HG02610 (cell line): ENCODE data around the gene PLCL1.

Source experiments
- ATAC-seq: cut with Tn5 transposase; IDR thresholded peaks from one replicate; pipeline ENCODE4 v1.9.1; 2021; ENCODE audit warnings: mild to moderate bottlenecking, moderate library complexity; ENCODE audit not compliant: unreplicated experiment

The PLCL1 gene

DNA sequence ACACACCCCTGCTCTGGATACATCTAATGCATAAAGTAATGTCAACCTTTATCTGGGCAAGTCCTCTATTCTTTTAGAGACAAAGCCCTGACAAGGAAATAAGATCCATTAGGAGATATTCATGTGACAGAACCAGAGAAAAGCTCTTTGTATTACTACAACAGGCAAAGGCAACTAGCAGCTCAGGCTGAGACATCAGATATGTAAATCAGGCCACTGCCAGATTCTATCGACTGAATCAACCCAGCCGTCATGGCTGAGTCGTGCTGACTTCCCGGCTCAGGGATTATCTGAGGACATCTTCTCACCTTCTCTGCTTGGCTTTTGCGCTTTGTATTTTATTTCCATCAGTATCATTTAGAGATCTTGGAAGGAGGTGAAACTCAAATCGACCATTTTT lies 294.5 kb downstream of the PLCL1 start:
- ATAC-seq: no peak

DNA sequence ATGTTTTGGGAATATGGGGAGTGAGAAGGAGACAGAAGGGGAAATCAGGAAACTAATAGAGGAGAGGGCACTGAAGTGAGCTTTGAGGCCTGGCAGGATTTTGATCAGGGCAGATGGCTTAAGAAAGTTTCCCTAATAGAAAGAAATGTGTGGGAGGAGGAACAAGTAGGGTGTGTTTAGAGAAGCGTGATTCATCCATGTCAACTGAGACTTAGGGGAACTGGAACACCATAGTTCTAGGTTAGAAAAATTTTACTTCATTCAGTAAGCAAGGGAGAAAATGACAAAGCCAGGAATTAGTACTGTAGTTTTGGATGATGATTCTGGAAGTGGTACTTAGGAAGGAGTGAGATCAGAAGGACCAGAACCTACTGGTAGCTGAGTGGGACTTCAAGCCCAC lies 296.0 kb downstream of the PLCL1 start:
- no peak for ATAC-seq

DNA sequence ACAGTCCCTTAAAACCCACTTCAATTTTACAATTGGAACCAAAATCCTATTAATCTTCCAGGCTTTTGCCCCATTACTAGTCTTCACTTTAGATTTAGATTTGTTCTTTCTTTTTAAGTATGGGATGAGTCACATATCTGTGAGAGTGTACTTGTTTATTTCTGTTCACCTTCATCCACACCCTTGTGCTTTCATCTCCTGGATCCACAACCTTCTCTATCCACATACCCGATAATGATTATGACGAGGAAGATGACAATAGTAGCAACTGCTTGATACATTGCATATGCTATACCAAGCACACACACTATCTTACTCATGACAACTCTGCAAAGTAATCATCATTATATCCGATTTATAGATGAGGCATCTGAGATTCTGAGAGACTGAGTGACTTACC lies 297.3 kb downstream of the PLCL1 start:
- no peak for ATAC-seq

DNA sequence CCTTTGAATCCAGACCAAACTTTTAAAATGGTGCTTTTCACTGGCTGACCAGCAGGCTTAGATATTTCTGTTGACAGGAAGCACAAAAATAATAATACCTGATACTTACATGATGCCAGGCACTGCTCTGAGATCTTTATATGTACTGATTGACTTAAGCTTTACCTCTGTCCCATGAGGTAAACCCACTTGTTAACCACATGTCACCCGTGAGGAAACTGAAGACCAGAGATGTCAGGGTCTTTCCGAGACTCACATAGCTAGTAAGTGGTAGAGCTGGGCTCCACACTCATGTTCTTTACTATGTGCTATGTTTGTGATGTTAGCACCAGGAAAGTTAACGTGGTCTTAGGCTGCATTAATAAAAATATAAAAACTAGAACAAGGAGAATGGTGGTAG lies 297.7 kb downstream of the PLCL1 start:
- ATAC-seq: no peak

DNA sequence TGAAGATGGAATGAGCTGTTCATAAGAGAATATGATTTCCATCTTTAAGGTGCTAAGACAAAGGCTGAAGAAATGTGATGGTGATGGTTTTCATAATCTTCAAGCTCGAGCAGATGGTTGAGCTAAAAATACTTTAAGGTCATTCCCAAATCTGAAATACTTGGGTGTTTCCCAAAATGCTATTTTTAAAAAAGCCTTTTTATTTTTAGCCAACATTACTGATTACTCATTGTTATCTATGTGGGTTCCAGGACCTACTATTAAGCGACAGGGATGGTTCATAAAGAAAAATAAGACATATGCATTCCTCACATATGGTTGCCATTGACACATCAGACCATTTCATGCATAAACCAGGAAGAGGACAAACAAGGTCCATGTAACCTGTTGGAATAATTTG lies 298.5 kb downstream of the PLCL1 start:
- ATAC-seq: no peak

DNA sequence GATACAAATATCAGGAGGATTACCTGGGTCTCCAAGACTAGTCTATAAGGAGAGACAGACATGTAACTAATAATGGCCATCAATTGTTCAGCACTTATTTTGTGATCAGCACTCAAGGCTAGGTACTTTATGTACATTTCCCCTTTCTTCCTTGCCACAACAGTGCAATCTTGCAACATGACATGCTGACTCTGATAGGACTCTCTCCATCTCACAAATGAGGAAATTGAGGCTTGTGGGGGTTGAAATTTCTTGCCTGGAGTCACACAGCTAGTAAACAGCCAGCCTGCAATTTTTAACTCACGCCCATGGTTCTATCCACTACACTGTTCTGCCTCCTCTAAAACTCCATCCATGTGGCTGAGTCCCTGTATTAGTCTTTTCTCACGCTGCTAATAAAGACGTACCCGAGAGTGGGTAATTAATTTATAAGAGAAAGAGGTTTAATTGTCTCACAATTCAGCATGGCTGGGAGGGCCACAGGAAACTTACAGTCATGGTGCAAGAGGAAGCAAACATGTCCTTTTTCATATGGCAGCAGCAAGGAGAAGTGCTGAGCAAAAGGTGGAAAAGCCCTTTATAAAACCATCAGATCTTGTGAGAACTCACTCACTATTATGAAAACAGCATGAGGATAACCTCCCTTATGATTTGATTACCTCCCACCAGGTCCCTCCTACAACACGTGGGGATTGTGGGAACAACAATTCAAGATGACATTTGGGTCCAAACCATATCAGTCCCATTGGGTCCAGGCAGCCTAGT lies 302.4 kb downstream of the PLCL1 start:
- ATAC-seq: no peak

DNA sequence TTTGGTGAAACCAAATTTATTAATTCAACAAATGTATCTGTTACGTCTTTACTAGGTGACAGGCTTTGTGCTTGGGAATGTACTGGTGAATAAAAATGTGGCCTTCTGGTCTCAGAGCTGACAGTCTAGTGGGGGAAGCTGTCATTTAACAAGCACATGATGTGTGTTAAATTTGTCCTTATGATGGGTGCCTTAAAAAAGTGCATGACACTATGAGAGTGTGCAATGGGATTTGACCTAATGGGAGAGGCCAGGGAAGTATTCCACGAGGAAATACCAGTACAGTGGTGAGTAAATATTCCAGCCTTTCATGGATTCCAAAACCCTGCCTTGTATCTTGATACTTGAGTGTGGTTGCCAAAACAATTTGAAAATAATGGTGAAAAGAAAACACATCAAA lies 308.9 kb downstream of the PLCL1 start:
- ATAC-seq: no peak

DNA sequence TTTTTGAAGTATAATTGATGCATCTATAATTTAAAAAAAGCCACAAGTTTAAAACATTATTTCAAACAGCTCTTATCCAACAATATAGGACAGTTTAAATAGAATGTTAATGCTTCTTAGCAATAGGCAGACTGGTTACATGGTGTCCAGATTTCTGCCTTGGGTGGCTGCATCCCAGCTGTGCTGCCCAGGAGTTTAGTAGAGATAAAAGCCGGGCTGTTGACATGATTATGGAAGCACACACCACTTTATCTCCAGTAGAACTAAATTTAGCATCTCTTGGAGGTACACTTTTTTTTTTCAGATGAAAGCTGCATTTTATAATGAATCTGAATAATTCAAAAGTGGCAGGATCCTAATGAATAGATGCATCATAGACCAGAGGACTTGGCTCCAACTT lies 309.7 kb downstream of the PLCL1 start:
- ATAC-seq: no peak

DNA sequence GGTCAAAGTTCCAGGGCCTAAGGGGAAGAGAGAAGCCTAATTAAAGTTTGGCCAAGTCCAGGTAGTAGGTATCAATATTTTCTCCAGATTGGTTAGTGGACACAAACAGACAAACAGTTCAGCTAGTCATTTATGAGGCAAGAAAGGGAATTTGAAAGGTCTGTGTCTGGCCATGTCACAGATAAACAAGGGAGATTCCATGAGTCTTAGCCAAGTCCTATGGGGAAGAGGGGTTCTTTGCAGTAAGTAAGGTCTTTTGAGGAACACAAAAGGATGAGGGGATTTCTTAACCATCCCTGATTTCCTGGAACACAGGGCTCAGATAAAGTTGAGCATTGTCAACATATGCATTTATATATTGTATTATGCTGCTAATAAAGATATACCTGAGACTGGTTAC lies 310.8 kb downstream of the PLCL1 start:
- ATAC-seq: no peak

DNA sequence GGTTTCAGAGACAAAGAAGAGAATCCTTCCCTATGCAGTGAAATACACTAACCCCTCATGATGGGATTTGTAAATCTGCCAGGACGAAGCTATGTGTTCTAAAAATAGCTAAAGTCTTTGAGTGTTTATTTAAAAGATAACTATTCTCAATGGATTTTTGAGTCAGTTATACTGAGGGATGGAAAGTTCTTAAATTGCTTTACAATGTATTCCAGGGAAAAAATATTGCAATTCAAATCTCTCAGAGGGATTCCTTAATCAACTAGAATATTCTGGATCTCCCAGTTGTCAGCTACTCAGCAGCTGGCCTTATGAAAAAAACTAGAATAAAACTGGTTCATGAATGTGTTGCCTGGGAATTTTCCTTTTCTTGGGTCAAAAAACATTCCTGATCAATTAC lies 312.4 kb downstream of the PLCL1 start:
- no peak for ATAC-seq

DNA sequence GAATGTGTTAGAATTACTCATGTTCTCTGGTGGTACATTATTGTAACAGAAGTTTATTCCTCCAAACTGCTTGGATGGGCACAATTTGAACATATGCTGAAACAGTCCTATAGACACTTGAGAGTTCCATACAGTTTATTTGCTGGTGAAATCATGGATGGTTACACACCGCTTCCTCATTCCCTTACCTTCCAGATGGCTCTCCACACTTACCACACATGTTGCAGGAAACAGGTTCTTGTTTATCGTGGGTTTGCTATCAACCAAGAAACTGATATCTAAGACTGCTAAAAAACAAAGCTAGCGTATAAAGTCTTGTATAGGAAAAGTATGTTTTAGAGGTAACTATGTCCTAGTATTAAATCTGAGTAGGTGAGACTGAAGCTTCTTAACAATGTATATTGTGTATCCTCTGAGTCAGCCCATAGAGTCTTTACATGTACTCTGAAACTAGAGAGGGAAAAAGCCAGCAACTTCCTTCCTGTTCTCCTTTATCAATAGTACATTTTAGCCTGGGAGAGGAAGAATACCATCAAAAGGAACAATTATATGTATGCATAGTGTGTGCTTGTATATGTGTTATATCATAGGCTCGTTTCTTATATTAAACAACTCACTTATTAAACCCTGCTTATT lies 313.1 kb downstream of the PLCL1 start:
- no peak for ATAC-seq

DNA sequence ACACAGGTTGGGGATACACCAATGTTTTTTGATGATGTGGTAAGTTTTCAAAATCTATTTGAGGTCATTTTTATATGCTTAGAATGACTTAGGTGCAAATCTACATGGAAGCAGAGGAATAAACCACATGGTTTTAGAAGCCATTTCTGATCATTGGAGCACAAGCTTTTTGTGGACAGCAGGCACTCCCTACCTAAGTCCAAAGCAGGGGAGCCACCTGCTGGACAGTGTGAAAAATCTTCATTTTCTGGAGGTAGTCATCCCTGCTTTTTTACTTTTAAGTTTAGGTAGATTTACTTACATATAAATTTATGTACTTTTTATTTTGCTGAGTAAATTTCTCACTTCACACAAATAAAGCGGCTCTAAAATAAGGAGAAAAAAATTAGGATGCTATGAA lies 323.2 kb downstream of the PLCL1 start:
- peak; percentile 74 for ATAC-seq

DNA sequence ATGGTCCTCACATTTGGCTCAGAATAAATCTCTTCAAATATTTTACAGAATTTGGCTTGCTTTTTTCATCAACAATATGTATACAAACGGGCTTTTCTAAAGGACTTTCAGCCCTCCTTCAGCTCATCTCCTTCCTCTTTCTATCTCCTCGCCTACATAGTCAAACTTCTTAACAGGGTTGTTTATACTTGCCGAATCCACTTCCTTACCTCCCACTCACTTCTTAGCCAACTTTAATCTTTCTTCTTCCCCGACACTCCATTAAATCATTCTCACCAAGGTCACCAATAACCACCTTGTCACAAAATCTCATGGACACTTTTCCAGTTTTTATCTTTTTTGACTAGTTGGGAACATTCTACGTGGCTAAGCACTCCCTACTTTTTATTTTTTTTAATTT lies 325.2 kb downstream of the PLCL1 start:
- no peak for ATAC-seq

DNA sequence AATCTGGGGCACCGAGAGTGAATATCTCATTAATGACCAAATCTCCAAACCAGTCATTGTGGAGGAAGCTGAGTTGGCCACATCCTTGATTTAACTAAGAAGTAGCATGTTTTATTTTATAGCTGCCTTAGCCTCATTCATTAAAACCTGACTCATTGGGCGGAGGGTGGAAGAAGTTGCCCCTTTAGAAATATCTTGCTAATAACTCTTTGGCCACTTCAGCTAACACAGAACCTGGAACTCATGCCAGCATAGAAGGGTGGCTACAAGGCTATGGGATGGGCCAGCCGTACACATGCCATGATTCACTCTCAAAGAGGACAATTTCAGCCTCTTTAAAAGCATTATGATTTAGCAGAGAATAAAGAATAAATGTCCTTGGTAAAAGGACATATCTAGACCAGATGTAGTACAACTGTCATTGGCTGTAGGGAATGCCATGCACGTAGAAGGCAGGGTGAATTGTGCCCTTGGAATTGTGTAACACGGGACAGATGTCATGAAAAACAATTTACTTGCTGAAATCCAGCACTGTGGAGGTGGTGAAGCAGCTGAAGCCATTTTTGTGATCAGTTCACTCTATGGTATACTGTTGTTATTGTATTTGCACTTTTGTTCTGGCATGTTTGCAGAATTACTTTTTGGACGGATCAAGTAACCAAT lies 330.0 kb downstream of the PLCL1 start:
- ATAC-seq: no peak

DNA sequence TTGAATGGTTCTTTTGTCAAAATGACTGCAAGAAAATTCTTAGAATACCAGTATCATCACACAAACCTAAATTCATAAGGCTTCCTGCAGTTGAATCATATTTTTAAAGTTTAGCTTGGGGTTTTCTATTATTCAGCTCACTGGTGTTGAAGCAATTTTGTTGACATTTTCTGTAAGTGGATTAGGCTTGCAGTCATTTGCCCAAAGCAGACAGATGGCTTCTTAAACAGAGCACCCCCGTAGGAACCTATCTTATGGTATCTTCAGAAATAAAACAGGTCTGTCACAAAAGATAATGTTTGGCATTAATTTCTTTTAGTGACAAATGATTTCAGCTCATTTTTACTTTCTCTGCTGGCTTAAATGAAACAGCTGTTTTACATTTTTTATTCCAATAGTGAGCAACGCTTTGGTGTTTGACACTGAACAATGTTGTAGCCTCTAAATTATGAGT lies 331.1 kb downstream of the PLCL1 start:
- no peak for ATAC-seq

DNA sequence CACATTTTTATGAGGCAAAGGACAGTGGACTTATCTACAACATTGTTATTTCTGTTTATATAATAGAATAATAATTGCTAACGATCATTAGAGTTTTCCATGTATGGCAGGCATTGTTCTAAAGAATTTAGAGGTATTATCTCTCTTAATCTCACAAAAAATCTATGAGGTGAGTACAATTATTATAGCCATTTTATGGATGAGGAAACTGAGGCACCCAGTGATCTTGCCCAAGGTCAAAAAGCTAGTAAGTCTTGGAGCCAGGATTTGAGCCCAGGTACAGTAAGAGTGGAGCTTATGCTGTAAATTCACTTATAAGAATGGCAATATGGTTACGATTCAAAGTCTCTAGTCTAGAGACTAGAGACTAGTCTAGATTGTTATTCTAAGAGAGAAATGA lies 331.7 kb downstream of the PLCL1 start:
- ATAC-seq: no peak

DNA sequence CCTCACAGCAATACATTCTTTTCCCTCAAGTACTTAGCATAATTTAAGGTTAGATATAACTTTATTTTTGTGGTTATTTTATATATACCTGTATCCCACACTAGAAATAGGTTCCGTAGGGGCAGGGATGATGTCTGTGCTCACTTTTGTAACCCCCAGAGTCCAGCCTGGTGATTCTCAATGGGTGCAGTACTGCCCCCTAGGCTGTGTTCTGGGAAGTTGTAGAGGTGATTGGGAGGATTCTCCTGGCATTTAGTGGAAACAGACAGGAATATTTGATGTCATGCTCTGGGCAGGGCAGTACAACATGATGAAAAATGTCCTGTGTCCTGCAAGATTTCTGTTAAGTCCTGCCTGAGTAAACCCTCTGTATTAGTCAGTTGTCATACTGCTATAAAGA lies 333.3 kb downstream of the PLCL1 start:
- ATAC-seq: no peak

DNA sequence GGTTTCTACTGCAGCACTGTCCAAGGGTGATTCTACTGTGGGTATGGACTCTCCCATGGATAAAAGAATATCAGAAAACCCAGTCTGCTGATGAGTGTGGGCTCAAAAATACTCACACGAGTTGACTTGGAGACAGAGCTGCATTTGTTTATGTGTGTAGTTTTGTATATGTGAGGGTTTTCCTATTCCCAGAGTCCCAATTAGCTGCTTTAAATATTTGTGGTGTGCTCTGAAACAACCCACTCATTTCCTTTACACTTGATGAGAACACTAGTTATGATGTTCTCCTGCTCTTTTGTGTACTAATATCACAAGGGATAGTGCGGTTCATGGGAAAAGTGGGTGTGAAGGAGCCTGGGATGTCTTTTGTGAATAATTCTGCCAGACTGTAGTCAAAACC lies 337.3 kb downstream of the PLCL1 start:
- no peak for ATAC-seq

DNA sequence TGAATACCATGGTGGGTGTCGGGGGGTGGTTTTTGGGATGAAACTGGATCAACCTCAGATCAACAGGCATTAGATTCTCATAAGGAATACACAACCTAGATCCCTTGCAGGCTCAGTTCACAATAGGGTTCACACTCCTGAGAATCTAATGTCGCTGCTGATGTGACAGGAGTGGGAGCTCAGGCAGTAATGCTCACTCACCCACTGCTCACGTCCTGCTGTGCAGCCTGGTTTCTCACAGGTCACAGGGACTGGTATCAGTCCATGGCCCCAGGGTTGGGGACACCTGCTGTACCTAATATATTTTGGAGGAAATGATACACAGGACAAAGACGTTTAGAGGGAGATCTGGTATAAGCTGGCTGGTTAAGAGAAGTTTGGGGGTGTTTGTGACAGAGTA lies 338.8 kb downstream of the PLCL1 start:
- no peak for ATAC-seq

DNA sequence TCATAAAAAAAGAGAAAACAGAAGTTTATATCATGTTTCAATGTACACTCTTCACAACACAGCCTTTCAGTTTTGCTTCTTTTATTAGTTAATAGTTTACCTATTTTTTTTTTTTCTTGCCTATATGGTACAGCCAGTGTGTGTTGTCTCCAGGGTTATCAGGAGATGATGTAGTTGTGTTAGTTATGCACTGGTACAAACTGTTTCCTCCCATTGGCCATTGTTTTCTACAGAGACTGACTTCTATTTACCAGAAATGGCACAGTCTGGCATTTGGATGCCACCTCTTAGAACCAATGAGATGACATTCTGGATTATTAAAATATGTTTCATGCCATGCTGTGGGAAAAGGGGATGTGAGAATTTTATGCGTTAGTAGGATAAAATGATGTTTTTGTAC lies 339.4 kb downstream of the PLCL1 start:
- ATAC-seq: no peak

DNA sequence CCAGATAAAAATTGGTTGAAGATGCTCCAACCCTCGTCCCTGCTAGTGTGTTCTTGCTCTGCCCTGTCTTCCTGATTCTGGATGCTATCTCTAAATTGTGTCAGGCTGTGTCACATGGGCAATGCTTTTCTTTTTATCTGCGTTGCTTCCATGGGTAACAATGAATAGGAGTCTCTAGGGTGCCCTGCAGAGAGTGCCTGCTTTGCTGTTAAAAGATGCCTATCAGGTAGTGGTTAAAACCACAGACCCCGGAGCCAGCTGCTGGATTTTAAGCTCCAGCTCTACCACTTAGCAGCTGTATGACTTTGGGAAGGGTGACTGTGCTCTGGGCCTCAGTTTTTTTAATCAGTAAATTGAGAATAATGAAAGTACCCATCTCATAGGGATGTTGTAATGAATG lies 340.3 kb downstream of the PLCL1 start:
- ATAC-seq: no peak

DNA sequence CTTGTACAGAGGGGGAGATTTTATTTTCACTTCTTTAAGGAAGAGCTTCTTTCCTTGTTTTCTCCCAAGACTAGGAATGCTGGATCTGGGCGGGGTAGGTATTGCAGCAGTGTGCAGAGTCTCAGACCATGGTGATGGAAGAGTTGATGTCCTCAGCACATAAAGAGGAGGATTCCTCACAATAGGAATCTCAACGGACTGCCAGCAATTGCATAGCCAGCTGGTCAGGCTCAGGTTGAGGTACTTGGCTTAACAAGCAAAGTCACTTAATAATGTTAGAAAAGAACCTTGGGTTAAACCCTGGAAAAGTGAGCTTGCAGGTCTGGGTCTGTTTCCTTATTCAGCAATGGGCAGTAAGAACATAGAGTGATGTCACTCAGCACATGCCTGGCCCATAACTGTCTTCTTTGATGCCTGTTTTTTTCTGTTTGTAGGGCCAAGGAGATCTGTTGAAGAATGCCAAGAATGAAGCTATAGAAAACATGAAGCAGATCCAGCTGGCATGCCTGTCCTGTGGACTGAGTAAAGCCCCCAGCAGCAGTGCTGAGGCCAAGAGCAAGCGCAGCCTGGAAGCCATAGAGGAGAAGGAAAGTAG lies 342.1 kb downstream of the PLCL1 start:
- ATAC-seq: no peak
